Stimulated activated CD8-positive, alpha-beta memory T cell treated with anti-CD3 and anti-CD28 coated beads, Interleukin-4, amount 100 ng/mL, for 1 hour (primary cell): Measurements from ENCODE around the gene DTWD1.
"Not testable (repeated sequence)": the region's sequence is repeated elsewhere in the genome, so short reads cannot be mapped to it uniquely, and the experiment has no call there.

ENCODE experiments used
- DNase-seq, 2 donors: peaks; one replicate each; pipeline ENCODE4 v3.0.0-alpha.2; 2020; ENCODE audit warnings: low read depth in 2 of 2, low spot score in 1 of 2

Gene DTWD1

GRCh38 chr15:49645941-49646340 is 25.1 kb downstream of the DTWD1 start:
- no peak for DNase-seq

- DNase-seq, result no peak
These were observed 26.0 kb downstream of the DTWD1 start for GRCh38 chr15:49646891-49647290.

- no peak for DNase-seq
These were observed 29.1 kb downstream of the DTWD1 start for GRCh38 chr15:49649987-49650386.

- DNase-seq, result no peak
These were observed 29.8 kb downstream of the DTWD1 start for GRCh38 chr15:49650676-49651075.

- DNase-seq, result no peak
These were observed 32.1 kb downstream of the DTWD1 start for GRCh38 chr15:49652922-49653321.

GRCh38 chr15:49656734-49657133 is 35.9 kb downstream of the DTWD1 start:
- DNase-seq, result no peak

GRCh38 chr15:49664716-49665115 is 43.9 kb downstream of the DTWD1 start:
- DNase-seq, result no peak

GRCh38 chr15:49666486-49666885 is 45.6 kb downstream of the DTWD1 start:
- DNase-seq, result not testable (repeated sequence)

- no peak for DNase-seq
These were observed 48.4 kb downstream of the DTWD1 start for GRCh38 chr15:49669288-49669687.

GRCh38 chr15:49673861-49674260 is 53.0 kb downstream of the DTWD1 start:
- no peak for DNase-seq

- DNase-seq, result no peak
These were observed 53.5 kb downstream of the DTWD1 start for GRCh38 chr15:49674370-49674769.

- no peak for DNase-seq
These were observed 54.2 kb downstream of the DTWD1 start for GRCh38 chr15:49675041-49675440.

GRCh38 chr15:49678655-49679054 is 57.8 kb downstream of the DTWD1 start:
- no peak for DNase-seq

GRCh38 chr15:49686599-49686998 is 65.8 kb downstream of the DTWD1 start:
- DNase-seq, result no peak

- no peak for DNase-seq
These were observed 67.4 kb downstream of the DTWD1 start for GRCh38 chr15:49688135-49688790.

- DNase-seq, result no peak
These were observed 71.8 kb downstream of the DTWD1 start for GRCh38 chr15:49692514-49693090.

- no peak for DNase-seq
These were observed 72.7 kb downstream of the DTWD1 start for GRCh38 chr15:49693498-49693897.

GRCh38 chr15:49696433-49696832 is 75.6 kb downstream of the DTWD1 start:
- DNase-seq, result no peak

- DNase-seq, result no peak
These were observed 76.3 kb downstream of the DTWD1 start for GRCh38 chr15:49697121-49697520.

- DNase-seq, result not testable (repeated sequence)
These were observed 82.1 kb downstream of the DTWD1 start for GRCh38 chr15:49702982-49703381.
